Activated CD8-positive, alpha-beta memory T cell treated with anti-CD3 and anti-CD28 coated beads for 24 hours (primary cell): ENCODE data around the gene PREX1.

Source experiments
- DNase-seq: peaks from one replicate; pipeline ENCODE4 v3.0.0-alpha.2; 2020

PREX1 gene

DNA sequence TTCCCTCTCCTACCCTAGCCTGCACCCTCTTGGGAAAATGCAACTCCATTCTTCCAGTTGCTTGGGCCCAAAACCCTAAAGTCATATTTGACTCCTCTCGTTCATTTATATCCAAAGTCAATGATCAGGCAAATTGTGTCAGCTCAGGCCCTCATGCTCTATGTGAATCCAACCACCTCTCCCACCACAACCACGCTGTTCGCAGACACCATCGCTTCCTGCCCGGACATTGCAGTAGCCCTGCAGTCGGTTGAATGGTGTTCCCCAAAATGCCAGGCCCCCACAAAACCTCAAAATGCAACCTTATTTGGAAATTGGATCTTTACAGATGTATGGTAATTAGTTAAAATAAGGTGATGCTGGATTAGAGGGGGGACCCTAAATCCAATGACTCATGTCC lies 98.3 kb downstream of the PREX1 start:
- DNase-seq, result no peak

DNA sequence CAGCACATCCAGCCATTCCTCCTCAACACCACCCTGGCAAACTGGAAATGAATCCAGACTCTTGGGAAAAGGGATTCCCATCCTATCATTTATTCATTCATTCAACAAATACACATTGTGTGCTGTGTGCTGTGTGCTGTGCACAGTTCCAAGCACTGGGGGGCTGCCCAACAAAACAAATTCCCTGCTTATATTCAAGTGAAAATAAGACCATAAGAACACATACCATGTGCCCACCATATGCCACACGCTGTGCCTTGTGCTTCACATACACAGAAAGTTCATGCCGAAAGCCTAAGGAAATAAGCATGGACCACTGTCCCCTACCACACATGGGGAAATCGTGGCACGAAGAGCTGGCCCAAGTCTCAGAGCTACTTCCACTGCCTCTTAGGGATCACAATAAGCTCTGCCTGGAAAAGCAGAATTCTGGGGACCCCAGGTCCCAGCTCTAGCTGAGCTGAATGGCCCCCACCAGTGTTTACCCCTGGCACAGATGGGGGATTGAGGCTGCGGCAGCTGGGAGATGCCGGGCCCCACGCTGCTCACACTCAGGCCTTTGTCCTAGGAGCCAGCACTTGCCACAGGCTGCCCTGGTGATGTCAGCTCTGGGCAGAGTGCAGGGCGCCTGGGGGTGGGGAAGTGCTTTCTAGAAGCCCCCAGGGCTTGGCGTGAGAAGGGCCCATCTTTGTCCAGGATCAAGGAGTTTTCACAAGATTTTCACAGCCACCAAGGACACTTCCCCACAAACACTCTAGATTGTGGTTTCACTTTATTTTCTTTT lies 99.6 kb downstream of the PREX1 start:
- no peak for DNase-seq

DNA sequence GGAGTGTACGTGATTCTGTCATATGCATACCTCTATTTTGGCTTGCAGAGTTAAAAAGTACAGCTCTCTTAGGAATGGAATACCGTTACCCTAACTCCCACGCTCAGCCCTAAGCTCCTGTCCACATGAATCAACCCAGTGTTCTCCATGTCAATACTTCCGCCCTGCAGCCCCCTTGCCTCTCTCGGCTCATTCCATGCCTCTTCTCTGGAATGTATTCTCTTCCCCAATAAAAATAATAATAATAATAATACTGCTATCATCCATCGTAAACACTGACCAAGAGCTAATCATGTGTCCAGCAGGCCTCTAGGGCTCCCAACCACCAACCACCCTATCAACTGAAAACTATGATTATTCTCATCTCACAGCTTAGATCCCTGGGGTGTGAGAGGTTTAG lies 100.6 kb downstream of the PREX1 start:
- no peak for DNase-seq

DNA sequence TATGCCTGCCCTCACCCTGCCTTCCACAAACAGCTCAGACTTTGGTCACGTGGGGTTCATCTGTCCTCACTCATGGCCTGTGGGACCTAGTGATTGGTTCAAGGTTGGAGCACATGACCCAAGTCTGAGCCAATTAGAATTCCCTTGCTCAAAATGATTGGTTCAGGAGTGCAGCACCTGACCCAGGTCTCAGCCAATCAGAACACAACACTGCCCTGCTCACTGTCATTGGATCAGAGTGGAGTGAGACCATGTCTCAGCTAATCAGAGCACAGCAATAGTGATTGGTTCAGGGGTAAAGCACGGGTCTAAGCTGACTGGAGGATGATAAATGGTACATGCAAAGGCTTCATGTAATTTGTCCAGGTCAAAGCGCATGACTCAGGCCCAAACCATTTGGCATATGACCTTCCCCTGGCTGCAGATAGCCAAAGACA lies 102.2 kb downstream of the PREX1 start:
- no peak for DNase-seq

DNA sequence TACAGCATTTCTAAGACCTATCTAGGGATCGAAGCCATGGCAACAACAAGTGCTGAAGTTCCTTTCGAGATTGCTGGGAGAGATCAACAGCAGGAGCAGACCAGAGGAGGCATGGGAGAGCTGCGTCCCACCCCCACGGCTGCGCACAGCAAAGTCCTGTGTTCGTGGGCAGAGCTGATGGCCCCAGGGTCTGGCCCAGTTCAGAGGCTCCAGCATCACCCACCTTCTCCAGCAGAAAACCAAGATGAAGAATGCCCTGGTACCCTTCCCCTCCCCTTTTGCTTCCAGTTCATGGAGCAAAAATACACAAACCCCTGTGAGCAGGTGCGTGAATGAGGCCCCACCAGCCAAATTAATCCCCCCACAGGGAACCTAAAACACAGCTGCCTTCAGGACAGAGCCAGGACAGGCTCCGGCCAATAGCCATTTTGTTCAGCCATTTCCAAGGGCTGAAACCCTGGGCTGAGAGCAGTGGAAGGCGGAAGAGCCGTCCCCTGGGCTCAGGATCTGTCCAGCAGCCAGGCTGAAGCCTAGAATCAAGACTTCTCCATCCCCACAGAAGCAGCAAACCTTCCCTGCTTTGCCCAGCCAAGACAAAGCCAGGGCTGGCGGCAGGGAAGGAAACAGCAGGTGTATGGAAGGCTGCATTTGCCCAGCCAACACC lies 102.8 kb downstream of the PREX1 start:
- no peak for DNase-seq

DNA sequence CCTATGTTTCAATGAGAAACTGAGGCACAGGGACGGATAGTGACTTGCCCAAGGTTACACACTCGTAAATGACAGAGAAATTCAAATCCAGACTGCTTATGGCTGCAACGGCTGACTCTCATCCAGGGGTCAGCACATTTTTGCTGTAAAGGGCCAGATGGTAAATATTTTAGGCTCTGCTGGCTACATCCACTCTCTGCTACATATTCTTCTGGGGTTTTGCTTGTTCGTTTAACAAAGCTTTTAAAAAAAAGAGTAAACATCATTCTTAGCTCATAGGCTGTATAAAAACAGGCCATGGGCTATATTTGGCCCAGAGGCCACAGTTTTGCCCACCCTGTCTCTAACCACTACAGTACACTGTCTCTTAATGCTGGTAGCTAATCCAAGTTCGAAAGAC lies 103.4 kb downstream of the PREX1 start:
- DNase-seq, result no peak

DNA sequence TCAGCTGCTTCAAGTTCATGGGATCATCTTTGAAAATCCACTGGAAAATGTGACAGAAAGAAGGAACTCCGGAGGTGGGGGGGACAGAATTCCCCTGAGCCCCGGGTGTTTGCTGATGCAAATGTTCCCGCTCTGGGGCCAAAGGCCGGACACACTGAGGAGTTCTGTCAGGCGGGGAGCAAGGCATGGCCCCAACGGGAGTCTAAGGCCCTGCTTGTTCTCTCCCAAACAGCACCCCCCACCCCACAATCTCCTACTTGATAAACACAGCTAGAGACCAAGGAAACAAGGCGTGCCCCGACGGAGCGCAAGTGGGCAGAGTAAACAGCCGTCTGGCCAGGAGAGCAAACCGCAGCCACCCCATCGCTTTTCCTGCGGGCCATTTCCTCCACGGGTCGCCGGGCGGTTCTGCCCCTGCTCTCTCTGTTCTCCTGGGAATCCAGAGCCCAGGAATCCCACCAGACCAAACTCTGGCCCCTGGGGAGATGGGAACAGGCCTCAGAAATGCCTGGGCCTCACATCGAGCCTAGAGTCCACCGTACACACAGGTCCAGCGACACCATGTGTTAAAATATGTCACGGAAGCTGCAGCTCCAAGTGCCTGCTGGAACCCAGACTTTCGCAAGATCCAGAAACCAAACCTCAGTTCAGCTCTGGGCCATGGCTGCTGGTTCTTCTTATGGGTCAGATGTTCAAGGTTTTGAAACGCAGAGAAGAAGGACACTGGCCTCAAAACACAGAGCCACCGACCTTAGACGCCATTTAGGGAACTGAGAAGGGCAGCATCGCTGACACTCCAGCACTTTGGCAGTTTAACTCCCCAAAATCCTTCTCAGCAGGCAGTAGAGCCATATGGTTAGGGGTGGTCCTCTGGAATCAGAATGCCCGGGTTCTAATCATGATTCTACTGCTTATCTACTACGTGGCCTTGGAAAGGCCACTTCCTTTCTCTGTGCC lies 104.2 kb downstream of the PREX1 start:
- no peak for DNase-seq

DNA sequence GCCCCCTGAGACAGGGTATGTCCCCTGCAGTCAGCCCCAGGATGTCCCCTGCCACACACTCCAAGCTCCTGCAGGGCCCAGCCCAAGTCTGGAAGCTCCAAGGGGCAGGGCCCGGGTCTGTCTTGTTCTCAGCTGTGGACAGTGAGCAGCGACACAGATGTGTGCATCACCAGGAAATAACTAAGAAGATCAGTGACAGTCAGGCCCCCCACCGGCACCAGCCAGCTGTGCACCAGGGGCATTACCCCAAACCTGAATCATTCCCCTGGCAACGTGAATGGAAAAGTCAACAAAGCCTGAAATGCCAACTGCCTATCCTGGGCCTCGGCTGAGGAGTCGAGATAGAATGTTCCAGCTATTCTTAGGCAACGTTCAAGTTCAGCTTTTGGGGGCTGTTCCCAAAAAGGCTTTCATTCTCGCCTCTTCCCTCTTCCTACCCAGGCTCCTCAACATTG lies 105.0 kb downstream of the PREX1 start:
- DNase-seq, result no peak

DNA sequence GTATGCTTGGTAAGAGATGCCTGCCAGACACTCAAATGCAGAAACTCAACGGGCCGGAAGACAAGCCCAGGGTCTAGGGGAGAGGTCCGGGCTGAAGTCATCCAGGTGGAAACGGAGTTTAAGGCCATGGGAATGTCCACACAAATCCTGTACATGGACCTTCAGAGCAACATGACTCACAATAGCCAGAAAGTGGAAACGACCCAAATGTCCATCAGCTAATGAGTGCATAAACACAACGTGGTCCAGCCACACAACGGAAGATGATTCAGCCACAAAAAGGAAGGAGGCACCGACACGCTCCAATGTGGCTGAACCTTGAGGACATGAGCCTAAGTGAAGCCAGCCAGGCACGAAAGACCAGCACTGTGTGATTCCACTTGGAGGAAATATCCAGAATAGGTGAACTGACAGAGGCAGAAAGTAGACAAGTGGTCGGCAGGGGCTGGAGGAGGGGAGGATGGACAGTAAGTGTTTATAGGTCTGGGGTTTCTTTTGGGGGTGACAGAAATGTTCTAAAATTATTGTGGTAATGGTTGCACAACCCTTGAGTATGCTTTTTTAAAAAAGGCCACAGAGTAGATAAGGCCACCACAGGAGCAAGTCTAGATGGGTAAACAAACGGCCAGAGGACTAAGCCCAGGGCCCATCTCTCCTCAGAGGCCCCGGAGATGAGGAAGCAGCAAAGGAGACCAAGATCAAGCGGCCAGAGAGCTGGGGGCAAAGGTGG lies 105.6 kb downstream of the PREX1 start:
- no peak for DNase-seq

DNA sequence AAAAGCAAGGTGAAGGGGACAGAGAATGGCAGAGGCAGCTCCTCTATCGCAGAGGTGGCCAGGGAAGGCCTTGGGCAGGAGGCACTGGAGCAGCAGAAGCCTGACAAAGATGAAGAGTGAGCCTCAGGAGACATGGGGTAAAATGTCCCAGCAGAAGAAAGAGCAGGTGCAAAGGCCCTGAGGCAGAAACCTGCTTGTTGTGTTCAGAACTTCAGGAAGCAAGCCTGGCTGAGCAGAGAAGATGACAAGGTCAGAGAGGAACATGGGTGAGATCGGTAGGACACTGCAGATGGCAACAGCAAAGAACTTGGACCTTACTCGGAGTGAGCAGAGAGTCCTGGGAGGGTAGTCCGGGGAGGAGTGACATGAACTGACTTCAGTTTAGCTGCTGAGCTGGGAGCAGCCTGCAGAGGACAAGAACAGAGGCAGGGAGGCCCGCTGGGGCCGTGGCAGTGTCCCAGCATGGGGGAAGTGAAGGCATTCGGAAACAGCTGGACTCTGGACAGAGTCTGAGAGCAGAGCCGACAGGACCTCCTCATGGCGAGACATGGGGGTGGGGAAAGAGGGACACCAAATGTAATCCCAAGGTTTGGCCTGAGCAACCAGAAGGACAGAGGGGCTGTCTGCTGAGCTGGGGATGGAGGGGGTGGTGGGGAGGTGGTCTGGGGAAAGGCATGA lies 106.3 kb downstream of the PREX1 start:
- no peak for DNase-seq

DNA sequence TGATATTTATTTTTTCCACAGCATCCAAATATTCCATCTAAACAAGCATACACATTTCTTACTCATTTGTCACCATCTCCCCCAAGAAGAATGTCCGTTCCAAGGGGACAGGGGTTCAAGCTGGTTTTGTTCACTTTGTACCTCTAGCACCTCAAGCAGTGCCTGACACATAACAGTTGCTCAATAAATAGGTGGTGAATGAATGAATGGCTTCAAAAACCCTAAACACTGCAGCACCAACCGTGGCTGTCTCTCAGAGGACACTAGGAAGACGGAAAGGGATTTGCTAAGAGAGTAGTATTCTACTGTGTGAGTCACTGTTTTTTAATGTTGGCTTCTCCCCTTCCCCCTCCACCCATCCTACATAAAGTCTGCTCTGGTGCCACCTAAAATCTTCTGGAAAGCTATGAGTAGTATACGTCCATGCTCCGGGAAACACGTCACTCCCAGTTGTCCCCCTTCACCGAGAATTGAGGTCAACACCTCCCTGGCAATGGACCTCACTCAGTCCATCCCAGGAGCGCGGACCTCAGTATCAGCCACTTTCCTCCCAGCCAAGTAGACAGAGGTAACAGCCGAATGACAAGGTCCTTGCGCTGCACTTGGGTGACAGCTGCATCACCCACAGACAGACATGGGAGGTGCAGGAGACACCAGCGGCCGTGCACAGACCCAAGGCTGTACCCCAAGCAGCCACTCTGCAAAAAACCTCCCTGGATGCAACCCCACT lies 107.4 kb downstream of the PREX1 start:
- no peak for DNase-seq

DNA sequence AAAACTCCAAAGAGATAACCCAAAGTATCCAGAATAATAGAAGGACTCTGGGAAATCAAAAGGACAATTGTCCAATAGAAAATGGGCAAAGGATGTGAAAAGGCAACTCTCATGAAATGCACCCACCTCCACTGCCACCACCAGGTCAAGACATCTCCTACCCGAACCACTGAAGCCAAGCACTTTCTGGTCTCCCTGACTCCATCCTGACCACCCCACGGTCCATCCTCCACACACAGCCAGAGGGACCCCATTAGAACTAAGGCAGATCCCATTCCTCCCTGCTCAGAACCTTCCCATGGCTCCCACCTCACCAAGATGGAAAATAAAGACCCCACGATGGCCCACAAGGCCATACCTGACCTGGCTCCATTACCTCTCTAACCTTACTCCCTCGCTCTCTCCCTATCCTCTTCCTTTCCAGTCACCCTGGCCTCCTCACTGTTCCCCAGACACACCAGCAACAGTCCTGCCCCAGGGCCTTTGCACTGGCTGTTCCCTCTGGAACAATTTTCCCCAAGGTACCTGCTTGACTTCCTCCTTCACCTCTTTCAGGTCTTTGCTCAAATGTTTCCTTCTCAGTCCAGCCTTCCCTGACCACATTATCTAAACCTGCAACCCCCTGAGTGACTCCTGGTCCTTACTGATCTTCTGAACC lies 108.1 kb downstream of the PREX1 start:
- no peak for DNase-seq

DNA sequence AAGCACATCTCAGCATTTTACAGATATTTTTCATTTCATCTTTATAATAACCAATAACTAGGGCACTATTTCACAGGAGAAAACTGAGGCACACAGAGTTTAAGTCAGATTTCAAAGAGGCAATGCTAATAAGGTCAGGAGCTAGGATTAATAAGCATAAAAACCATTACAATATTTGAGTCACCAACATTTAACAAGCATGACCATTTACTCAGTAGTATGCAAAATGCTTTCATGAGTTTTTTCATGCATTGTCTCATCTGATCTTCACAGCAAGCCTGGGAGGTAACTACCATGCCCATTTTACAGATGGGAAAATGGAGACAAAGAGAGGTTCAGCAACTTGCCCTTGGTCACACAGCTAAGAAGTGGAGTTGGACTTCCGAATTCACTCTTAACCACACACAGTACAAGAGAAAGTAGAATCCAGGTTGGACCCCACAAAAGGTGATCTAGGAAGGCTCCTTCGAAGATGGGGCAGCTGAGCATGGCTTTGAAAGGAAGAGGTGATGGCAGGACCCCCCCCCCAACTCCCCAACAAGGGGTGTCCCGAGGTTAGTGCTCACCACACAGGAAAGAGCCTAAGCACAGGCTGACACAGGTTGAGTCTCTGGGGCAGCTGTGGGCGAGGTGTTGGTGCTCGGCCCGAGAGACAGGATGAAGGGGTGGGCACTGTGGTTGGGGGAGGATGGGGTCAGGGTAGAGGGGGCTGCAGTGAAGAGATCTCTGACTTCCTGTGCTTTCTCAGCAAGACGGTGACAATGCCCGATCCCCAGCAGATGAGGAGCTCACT lies 108.8 kb downstream of the PREX1 start:
- DNase-seq, result peak; percentile 78

DNA sequence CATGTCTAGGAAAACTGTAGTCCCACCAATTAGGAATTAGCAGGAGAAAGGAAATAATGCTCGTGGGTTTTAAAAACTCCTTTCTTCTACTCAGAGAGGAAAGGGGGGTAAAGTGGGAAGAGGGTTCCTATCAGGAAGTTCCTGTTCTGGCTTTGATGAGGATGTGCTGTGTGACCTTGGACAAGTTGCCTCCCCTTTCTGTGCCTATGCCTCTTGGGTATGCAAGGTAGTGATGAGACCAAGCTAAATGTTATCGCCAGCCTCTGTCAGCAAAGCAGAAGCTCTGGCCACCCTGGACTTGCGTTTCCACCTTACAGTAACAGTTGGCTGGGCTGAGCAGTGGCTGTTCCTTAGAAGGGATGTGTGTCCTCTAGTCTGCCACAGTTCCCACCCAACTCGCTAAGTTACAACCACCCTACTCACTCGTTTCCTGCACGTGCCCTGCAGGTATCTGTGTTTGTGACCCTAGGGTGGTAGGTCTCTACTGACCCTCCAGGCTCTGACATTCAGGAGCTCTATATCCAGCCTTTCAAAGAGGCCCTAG lies 110.0 kb downstream of the PREX1 start:
- no peak for DNase-seq

DNA sequence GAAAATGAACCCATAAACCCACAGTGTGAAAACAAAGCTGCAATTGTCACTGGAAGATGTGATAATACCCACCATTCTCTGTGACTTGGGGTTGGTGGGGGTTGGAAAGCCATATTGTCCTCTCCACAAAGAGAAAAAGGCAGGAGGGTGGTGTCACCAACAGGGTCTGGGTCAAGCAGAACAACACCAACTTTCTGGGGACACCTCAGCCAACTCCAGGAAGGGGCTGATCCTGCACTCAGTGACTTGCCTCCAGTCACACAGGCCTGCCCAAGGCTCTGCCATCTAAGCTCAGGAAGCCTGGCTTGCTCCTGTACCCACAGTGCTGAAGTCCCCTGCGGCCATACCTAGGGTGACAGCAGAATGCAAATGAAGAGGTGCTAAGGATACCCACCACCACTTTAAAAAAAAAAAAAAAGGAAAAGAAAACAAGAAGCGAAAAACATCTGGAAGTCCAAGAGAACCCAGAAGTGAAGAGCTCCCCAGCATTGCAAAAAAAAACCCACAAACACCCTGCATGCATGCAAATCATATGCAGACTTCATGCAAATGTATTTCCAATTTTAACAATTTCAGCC lies 110.6 kb downstream of the PREX1 start:
- DNase-seq, result no peak

DNA sequence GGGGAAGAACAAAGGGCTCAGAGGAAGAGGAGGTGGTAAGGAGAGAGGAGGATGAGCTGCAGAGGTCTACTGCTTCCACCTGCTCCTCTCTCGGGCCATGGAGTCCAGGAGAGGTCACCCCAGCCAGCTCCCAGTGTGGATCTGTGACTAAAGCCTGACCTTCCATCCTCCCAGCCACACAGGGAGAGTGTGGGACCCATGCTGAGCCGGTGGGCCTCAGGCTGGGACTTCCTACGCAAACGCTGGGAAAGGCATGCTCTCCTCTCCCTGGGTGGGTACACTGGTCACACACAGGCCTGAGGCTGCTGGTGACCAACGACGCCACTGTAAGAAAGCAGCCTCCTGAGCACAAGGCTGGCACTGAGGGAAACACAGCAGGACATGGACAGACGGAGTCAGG lies 111.3 kb downstream of the PREX1 start:
- no peak for DNase-seq

DNA sequence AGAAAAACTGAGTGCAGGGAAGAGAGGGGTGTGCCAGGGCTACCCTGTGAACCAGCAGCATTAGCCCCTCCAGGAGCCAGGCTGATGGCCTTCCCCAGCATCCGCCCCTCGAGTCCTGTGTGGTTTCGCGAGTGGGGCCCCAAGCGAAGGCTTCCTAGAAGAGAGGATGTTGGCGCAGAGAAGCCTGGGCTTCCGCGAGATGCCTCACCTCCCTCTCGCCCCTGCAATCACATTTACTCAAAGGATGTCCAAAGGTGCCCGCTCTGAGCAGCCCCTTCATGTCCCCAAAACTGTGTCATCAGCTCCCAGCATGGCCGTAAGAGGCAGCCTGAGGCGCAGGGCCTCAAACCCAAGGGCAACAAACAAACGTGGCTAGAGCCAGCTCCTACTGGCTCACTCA lies 111.7 kb downstream of the PREX1 start:
- DNase-seq, result peak; percentile 87

DNA sequence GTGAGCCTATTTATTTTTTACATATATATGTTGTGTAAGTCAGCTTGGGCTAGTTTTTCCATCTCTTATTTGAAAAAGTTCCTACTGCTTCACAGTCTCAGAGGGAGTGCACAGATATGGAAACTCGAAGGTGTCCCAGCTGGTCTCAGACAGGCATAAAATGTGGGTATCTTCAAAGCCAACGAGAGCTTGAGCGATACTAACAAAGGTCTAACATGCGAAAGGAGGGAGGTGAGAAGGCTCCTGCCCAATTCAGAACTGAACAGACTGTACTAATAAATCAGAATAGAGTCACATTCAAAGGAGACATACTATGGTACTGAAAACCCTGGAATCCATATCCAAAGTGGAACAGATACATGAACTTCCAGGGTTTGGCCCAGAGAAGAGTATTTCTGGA lies 113.0 kb downstream of the PREX1 start:
- no peak for DNase-seq
